Activated naive CD4-positive, alpha-beta T cell treated with anti-CD3 and anti-CD28 coated beads for 36 hours (primary cell): ENCODE measurements around the gene FSD2. TPM values are rescaled to one million over a fixed set of nuclear protein-coding genes. Genes with fewer than 3 reads are reported as not detected.

Source experiments
- CTCF ChIA-PET: fragments of 350-600 bp; sonication (Branson Sonifier 250); formaldehyde crosslinking; loops from one replicate; lab custom pipeline; 2021; ENCODE audit warnings: antibody characterized with exemption; lab: Charles Lee
- DNase-seq: peaks from one replicate; pipeline ENCODE4 v3.0.0-alpha.2; 2020
- H3K27ac Mint-ChIP-seq: one replicate; pipeline ENCODE4 v1.8.0; 2021; ENCODE audit warnings: mild to moderate bottlenecking, mixed read lengths
- H3K27me3 Mint-ChIP-seq: one replicate; pipeline ENCODE4 v1.8.0; 2021; ENCODE audit warnings: low read depth, mixed read lengths
- H3K36me3 Mint-ChIP-seq: one replicate; pipeline ENCODE4 v1.8.0; 2021; ENCODE audit warnings: low read depth, mixed read lengths
- H3K4me1 Mint-ChIP-seq: one replicate; pipeline ENCODE4 v1.8.0; 2021; ENCODE audit warnings: low read depth, mixed read lengths
- H3K4me3 Mint-ChIP-seq: one replicate; pipeline ENCODE4 v1.8.0; 2021; ENCODE audit warnings: mild to moderate bottlenecking, moderate library complexity, mixed read lengths
- H3K9me3 Mint-ChIP-seq: one replicate; pipeline ENCODE4 v1.8.0; 2021; ENCODE audit warnings: mixed read lengths
- intact Hi-C: fragments of 100-400 bp; cut with micrococcal nuclease; formaldehyde crosslinking; loops from one replicate; pipeline ENCODE4 v1.15.1; 2023
- total RNA-seq, 2 experiments: library from RNA; stranded (reverse); gene quantifications; one replicate each; pipeline ENCODE4 v1.2.3, GENCODE V29; 2021

Gene FSD2
- total RNA-seq, 2 experiments from 2014 or later = not detected

GRCh38 chr15:82803793-82804574 is 1.9 kb downstream of the FSD2 start:
- H3K4me1 Mint-ChIP-seq = peaks cover 8% of the 10 kb centered on the region
- intact Hi-C loops = no loop called here
- H3K9me3 Mint-ChIP-seq = no peaks in the 10 kb centered on the region
- H3K27me3 Mint-ChIP-seq = peaks cover 18% of the 10 kb centered on the region
- H3K4me3 Mint-ChIP-seq = no peak overlapping the region
- CTCF ChIA-PET = no interaction called here
- no peak overlapping the region for H3K27ac Mint-ChIP-seq
- no peaks in the 10 kb centered on the region for H3K36me3 Mint-ChIP-seq
- DNase-seq = no peak

GRCh38 chr15:82802497-82802896 is 3.4 kb downstream of the FSD2 start:
- Mint-ChIP-seq H3K27me3 (peaks cover 18% of the 10 kb centered on the region), H3K9me3 (no peaks in the 10 kb centered on the region), H3K27ac (no peak overlapping the region), H3K4me3 (no peak overlapping the region), H3K36me3 (no peaks in the 10 kb centered on the region), H3K4me1 (no peaks in the 10 kb centered on the region)
- no peak for DNase-seq
- intact Hi-C loops = no loop called here
- CTCF ChIA-PET = no interaction called here

GRCh38 chr15:82799183-82799841 is 6.6 kb downstream of the FSD2 start:
- no peak overlapping the region for H3K27ac Mint-ChIP-seq
- H3K4me1 Mint-ChIP-seq = no peaks in the 10 kb centered on the region
- H3K36me3 Mint-ChIP-seq = no peaks in the 10 kb centered on the region
- peaks cover 1% of the 10 kb centered on the region for H3K9me3 Mint-ChIP-seq
- DNase-seq = no peak
- H3K27me3 Mint-ChIP-seq = peaks cover 18% of the 10 kb centered on the region
- CTCF ChIA-PET = no interaction called here
- no peak overlapping the region for H3K4me3 Mint-ChIP-seq
- intact Hi-C loops = no loop called here

GRCh38 chr15:82798531-82799166 is 7.2 kb downstream of the FSD2 start:
- Mint-ChIP-seq H3K4me1 (no peaks in the 10 kb centered on the region), H3K4me3 (no peak overlapping the region), H3K27ac (no peak overlapping the region), H3K27me3 (peaks cover 18% of the 10 kb centered on the region), H3K9me3 (peaks cover 8% of the 10 kb centered on the region), H3K36me3 (no peaks in the 10 kb centered on the region)
- no peak for DNase-seq
- intact Hi-C loops = no loop called here
- CTCF ChIA-PET = no interaction called here

- H3K9me3 Mint-ChIP-seq = peaks cover 8% of the 10 kb centered on the region
- CTCF ChIA-PET = no interaction called here
- DNase-seq = no peak
- H3K4me1 Mint-ChIP-seq = no peaks in the 10 kb centered on the region
- H3K27me3 Mint-ChIP-seq = peaks cover 18% of the 10 kb centered on the region
- H3K36me3 Mint-ChIP-seq = no peaks in the 10 kb centered on the region
- no peak overlapping the region for H3K4me3 Mint-ChIP-seq
- intact Hi-C loops = no loop called here
- H3K27ac Mint-ChIP-seq = no peak overlapping the region
Measured at GRCh38 chr15:82798104-82798503, 7.8 kb downstream of the FSD2 start.

GRCh38 chr15:82793737-82794136 is 12.1 kb downstream of the FSD2 start:
- DNase-seq = no peak
- Mint-ChIP-seq H3K9me3 (peaks cover 8% of the 10 kb centered on the region), H3K4me3 (no peak overlapping the region), H3K4me1 (no peaks in the 10 kb centered on the region), H3K27ac (no peak overlapping the region), H3K36me3 (no peaks in the 10 kb centered on the region), H3K27me3 (no peaks in the 10 kb centered on the region)
- CTCF ChIA-PET = interaction anchor here (0.6 kb wide), 2 partner anchors 209 to 1778 kb away, joined by 3 read pairs; no protein-coding TSS in a partner anchor
- intact Hi-C loops = no loop called here

- intact Hi-C loops = no loop called here
- peaks cover 8% of the 10 kb centered on the region for H3K9me3 Mint-ChIP-seq
- CTCF ChIA-PET = no interaction called here
- H3K4me1 Mint-ChIP-seq = no peaks in the 10 kb centered on the region
- no peaks in the 10 kb centered on the region for H3K27me3 Mint-ChIP-seq
- no peak overlapping the region for H3K27ac Mint-ChIP-seq
- no peak overlapping the region for H3K4me3 Mint-ChIP-seq
- no peak for DNase-seq
- no peaks in the 10 kb centered on the region for H3K36me3 Mint-ChIP-seq
Measured at GRCh38 chr15:82792068-82792467, 13.8 kb downstream of the FSD2 start.

- intact Hi-C loops = no loop called here
- H3K36me3 Mint-ChIP-seq = no peaks in the 10 kb centered on the region
- CTCF ChIA-PET = interaction anchor here (0.5 kb wide), 1 partner anchor 47 kb away, joined by 3 read pairs; no protein-coding TSS in a partner anchor
- no peaks in the 10 kb centered on the region for H3K4me1 Mint-ChIP-seq
- no peak overlapping the region for H3K27ac Mint-ChIP-seq
- peaks cover 8% of the 10 kb centered on the region for H3K9me3 Mint-ChIP-seq
- H3K27me3 Mint-ChIP-seq = no peaks in the 10 kb centered on the region
- no peak for DNase-seq
- H3K4me3 Mint-ChIP-seq = no peak overlapping the region
Measured at GRCh38 chr15:82790321-82790720, 15.5 kb downstream of the FSD2 start.

- no peak for DNase-seq
- CTCF ChIA-PET = interaction anchor here (0.5 kb wide), 1 partner anchor 37 kb away, joined by 4 read pairs; no protein-coding TSS in a partner anchor
- H3K4me3 Mint-ChIP-seq = no peak overlapping the region
Measured at GRCh38 chr15:82789491-82789890, 16.4 kb downstream of the FSD2 start.

GRCh38 chr15:82788496-82788895 is 17.4 kb downstream of the FSD2 start:
- Mint-ChIP-seq H3K4me1 (no peaks in the 10 kb centered on the region), H3K9me3 (no peaks in the 10 kb centered on the region), H3K27ac (no peak overlapping the region), H3K27me3 (no peaks in the 10 kb centered on the region), H3K4me3 (no peak overlapping the region), H3K36me3 (no peaks in the 10 kb centered on the region)
- intact Hi-C loops = no loop called here
- no peak for DNase-seq
- CTCF ChIA-PET = interaction anchor here (0.7 kb wide), 1 partner anchor 147 kb away, joined by 5 read pairs; no protein-coding TSS in a partner anchor

More at GRCh38 chr15:82789491-82789890, 16.4 kb downstream of the FSD2 start:
- intact Hi-C loops = no loop called here
- no peaks in the 10 kb centered on the region for H3K27me3 Mint-ChIP-seq
- H3K27ac Mint-ChIP-seq = no peak overlapping the region
- H3K36me3 Mint-ChIP-seq = no peaks in the 10 kb centered on the region
- H3K4me1 Mint-ChIP-seq = no peaks in the 10 kb centered on the region
- H3K9me3 Mint-ChIP-seq = peaks cover 8% of the 10 kb centered on the region

- no peaks in the 10 kb centered on the region for H3K9me3 Mint-ChIP-seq
- CTCF ChIA-PET = no interaction called here
- H3K27me3 Mint-ChIP-seq = no peaks in the 10 kb centered on the region
- DNase-seq = no peak
- no peaks in the 10 kb centered on the region for H3K36me3 Mint-ChIP-seq
- intact Hi-C loops = no loop called here
- no peak overlapping the region for H3K27ac Mint-ChIP-seq
- no peak overlapping the region for H3K4me3 Mint-ChIP-seq
- H3K4me1 Mint-ChIP-seq = no peaks in the 10 kb centered on the region
Measured at GRCh38 chr15:82781349-82781748, 24.5 kb downstream of the FSD2 start.

- no peaks in the 10 kb centered on the region for H3K4me1 Mint-ChIP-seq
- H3K36me3 Mint-ChIP-seq = no peaks in the 10 kb centered on the region
- CTCF ChIA-PET = no interaction called here
- no peak for DNase-seq
- no peaks in the 10 kb centered on the region for H3K9me3 Mint-ChIP-seq
- intact Hi-C loops = no loop called here
- H3K4me3 Mint-ChIP-seq = no peak overlapping the region
- no peaks in the 10 kb centered on the region for H3K27me3 Mint-ChIP-seq
- no peak overlapping the region for H3K27ac Mint-ChIP-seq
Measured at GRCh38 chr15:82778755-82779154, 27.1 kb downstream of the FSD2 start.
